A549 (cell line): ENCODE results near the gene L3MBTL4.

ENCODE experiments used
- EP300 ChIP-seq, 2 experiments: fragments of >200 bp; sonication (Bioruptor Twin); formaldehyde crosslinking; IDR thresholded peaks; 2 replicates in 1 of 2; 3 replicates in 1 of 2; pipeline ENCODE4 v1.6.1; 2016 to 2017
- ESRRA ChIP-seq: fragments of 150-350 bp; IDR thresholded peaks from 2 replicates; pipeline ENCODE4 v1.6.1; 2014; ENCODE audit warnings: mild to moderate bottlenecking, low read length, borderline replicate concordance
- KDM1A ChIP-seq: fragments of 200-600 bp; sonication (generic); IDR thresholded peaks from 2 replicates; pipeline ENCODE4 v1.6.1; 2016; ENCODE audit warnings: low read depth, mild to moderate bottlenecking
- TF ChIP-seq, protein P1 (sequence below): fragments of >200 bp; sonication (Bioruptor Twin); formaldehyde crosslinking; IDR thresholded peaks from 3 replicates; pipeline ENCODE4 v1.5.1; 2016
- TF ChIP-seq, protein P2 (sequence below): fragments of 450-650 bp; IDR thresholded peaks from 2 replicates; pipeline ENCODE4 v1.6.1; 2014; ENCODE audit warnings: antibody characterized with exemption

DNA sequence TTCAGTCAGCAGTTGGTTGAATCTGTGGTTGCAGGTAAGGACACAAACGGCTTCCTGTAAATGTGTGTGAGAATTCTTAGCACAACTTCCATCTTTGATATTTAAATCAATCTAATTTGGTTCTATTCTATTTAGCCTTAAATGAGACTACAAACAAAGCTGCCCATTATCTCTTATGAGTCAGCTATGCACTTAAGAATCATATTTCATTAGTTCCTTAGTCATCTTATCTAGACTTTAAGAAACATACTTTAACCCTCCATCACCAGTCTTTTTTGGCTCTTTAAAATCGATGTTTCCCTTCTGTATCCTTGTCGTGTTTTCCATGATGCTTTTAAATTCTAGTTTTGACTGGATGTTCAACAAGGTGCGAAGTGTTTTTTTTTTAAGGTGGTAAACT lies 405.0 kb downstream of the L3MBTL4 start:
- TF ChIP-seq, protein P1, sequence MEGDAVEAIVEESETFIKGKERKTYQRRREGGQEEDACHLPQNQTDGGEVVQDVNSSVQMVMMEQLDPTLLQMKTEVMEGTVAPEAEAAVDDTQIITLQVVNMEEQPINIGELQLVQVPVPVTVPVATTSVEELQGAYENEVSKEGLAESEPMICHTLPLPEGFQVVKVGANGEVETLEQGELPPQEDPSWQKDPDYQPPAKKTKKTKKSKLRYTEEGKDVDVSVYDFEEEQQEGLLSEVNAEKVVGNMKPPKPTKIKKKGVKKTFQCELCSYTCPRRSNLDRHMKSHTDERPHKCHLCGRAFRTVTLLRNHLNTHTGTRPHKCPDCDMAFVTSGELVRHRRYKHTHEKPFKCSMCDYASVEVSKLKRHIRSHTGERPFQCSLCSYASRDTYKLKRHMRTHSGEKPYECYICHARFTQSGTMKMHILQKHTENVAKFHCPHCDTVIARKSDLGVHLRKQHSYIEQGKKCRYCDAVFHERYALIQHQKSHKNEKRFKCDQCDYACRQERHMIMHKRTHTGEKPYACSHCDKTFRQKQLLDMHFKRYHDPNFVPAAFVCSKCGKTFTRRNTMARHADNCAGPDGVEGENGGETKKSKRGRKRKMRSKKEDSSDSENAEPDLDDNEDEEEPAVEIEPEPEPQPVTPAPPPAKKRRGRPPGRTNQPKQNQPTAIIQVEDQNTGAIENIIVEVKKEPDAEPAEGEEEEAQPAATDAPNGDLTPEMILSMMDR, result no peak
- TF ChIP-seq, protein P2, sequence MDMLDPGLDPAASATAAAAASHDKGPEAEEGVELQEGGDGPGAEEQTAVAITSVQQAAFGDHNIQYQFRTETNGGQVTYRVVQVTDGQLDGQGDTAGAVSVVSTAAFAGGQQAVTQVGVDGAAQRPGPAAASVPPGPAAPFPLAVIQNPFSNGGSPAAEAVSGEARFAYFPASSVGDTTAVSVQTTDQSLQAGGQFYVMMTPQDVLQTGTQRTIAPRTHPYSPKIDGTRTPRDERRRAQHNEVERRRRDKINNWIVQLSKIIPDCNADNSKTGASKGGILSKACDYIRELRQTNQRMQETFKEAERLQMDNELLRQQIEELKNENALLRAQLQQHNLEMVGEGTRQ, result no peak
- TF ChIP-seq EP300 (IDR thresholded peaks at IDR 0.05) (no peak), KDM1A (no peak), ESRRA (no peak)
